WTC11 (cell line): ENCODE data around the gene TMPRSS12. TPM values are rescaled to one million over a fixed set of nuclear protein-coding genes. Genes with fewer than 3 reads are reported as not detected.

Experiments used
- ATAC-seq: fragments of 200-7000 bp; cut with Tn5 transposase; 2 replicates; pipeline ENCODE4 v1.10.0; 2021; ENCODE audit warnings: mild to moderate bottlenecking, moderate library complexity
- CTCF ChIA-PET: fragments of 300-600 bp; sonication (Branson Sonifier 250); formaldehyde crosslinking; loops from one replicate; lab custom pipeline; 2021; ENCODE audit warnings: antibody characterized with exemption; lab: Charles Lee
- POLR2A ChIA-PET: fragments of 350-600 bp; sonication (Branson Sonifier 250); formaldehyde crosslinking; loops from one replicate; lab custom pipeline; 2021; ENCODE audit warnings: antibody characterized with exemption; lab: Charles Lee
- DNase-seq: peaks from one replicate; pipeline ENCODE4 v3.0.0; 2021; ENCODE audit warnings: low spot score
- H3K27ac Mint-ChIP-seq: 2 replicates; pipeline ENCODE4 v1.8.0; 2021; ENCODE audit warnings: mixed read lengths
- H3K27me3 Mint-ChIP-seq: 2 replicates; pipeline ENCODE4 v1.8.0; 2021; ENCODE audit warnings: low read depth, mild to moderate bottlenecking, moderate library complexity, mixed read lengths
- H3K36me3 Mint-ChIP-seq: 2 replicates; pipeline ENCODE4 v1.8.0; 2021; ENCODE audit warnings: mixed read lengths
- H3K4me1 Mint-ChIP-seq: 2 replicates; pipeline ENCODE4 v1.8.0; 2022; ENCODE audit warnings: mixed read lengths
- H3K4me3 Mint-ChIP-seq: 2 replicates; pipeline ENCODE4 v1.8.0; 2021; ENCODE audit warnings: mild to moderate bottlenecking, moderate library complexity, mixed read lengths
- H3K9me3 Mint-ChIP-seq: 2 replicates; pipeline ENCODE4 v1.8.0; 2021; ENCODE audit warnings: mixed read lengths
- ETV6 ChIP-seq: sonication (generic); formaldehyde crosslinking; IDR thresholded peaks from 2 replicates; pipeline ENCODE4 v1.8.1; 2022; ENCODE audit warnings: mild to moderate bottlenecking, missing genetic modification reagents
- IRF2 ChIP-seq: sonication (generic); formaldehyde crosslinking; IDR thresholded peaks from 2 replicates; pipeline ENCODE4 v1.8.0; 2022; ENCODE audit warnings: low read depth, missing genetic modification reagents, borderline replicate concordance
- NR2C2 ChIP-seq: sonication (generic); formaldehyde crosslinking; IDR thresholded peaks from 2 replicates; pipeline ENCODE4 v1.8.0; 2022; ENCODE audit warnings: mild to moderate bottlenecking, missing genetic modification reagents
- NR3C1 ChIP-seq: sonication (generic); formaldehyde crosslinking; conservative IDR thresholded peaks from 2 replicates; pipeline ENCODE4 v1.8.1; 2023; ENCODE audit warnings: low read depth, mild to moderate bottlenecking, missing genetic modification reagents
- PRRX2 ChIP-seq: fragments of 250-450 bp; sonication (Bioruptor Pico); IDR thresholded peaks from 2 replicates; pipeline ENCODE4 v1.8.0; 2021; ENCODE audit warnings: mild to moderate bottlenecking
- RELA ChIP-seq: sonication (generic); formaldehyde crosslinking; IDR thresholded peaks from 2 replicates; pipeline ENCODE4 v1.8.1; 2022; ENCODE audit warnings: missing genetic modification reagents, mild to moderate bottlenecking, borderline replicate concordance
- RORB ChIP-seq: fragments of 250-450 bp; sonication (Bioruptor Pico); IDR thresholded peaks from 2 replicates; pipeline ENCODE4 v1.9.0; 2021; ENCODE audit warnings: mild to moderate bottlenecking
- ZNF423 ChIP-seq: fragments of 250-450 bp; sonication (Bioruptor Pico); IDR thresholded peaks from 2 replicates; pipeline ENCODE4 v2.1.2; 2022; ENCODE audit warnings: mild to moderate bottlenecking, moderate library complexity
- total RNA-seq: library from RNA; stranded (reverse); gene quantifications from 3 replicates; pipeline ENCODE4 v1.2.3, GENCODE V29; 2021
- TF ChIP-seq, protein P1 (sequence below): fragments of 250-450 bp; sonication (Bioruptor Pico); IDR thresholded peaks from 2 replicates; pipeline ENCODE4 v1.9.0; 2021; ENCODE audit warnings: mild to moderate bottlenecking
- TF ChIP-seq, protein P2 (sequence below): sonication (generic); formaldehyde crosslinking; IDR thresholded peaks from 2 replicates; pipeline ENCODE4 v1.8.1; 2022; ENCODE audit warnings: low read depth, missing genetic modification reagents, borderline replicate concordance
- TF ChIP-seq, protein P3 (sequence below): fragments of 250-450 bp; sonication (Bioruptor Pico); conservative IDR thresholded peaks from 2 replicates; pipeline ENCODE4 v1.9.0; 2021; ENCODE audit warnings: mild to moderate bottlenecking
- TF ChIP-seq, protein P4 (sequence below): fragments of 250-450 bp; sonication (Bioruptor Pico); IDR thresholded peaks from 2 replicates; pipeline ENCODE4 v1.8.0; 2021; ENCODE audit warnings: mild to moderate bottlenecking
- TF ChIP-seq, protein P5 (sequence below): sonication (generic); formaldehyde crosslinking; IDR thresholded peaks from 2 replicates; pipeline ENCODE4 v1.8.1; 2022; ENCODE audit warnings: missing genetic modification reagents, borderline replicate concordance
- TF ChIP-seq, protein P6 (sequence below): sonication (generic); formaldehyde crosslinking; IDR thresholded peaks from 2 replicates; pipeline ENCODE4 v1.8.0; 2022; ENCODE audit warnings: mild to moderate bottlenecking, missing genetic modification reagents

The TMPRSS12 gene
- total RNA-seq, 1 experiment from 2014 or later, result not detected

DNA sequence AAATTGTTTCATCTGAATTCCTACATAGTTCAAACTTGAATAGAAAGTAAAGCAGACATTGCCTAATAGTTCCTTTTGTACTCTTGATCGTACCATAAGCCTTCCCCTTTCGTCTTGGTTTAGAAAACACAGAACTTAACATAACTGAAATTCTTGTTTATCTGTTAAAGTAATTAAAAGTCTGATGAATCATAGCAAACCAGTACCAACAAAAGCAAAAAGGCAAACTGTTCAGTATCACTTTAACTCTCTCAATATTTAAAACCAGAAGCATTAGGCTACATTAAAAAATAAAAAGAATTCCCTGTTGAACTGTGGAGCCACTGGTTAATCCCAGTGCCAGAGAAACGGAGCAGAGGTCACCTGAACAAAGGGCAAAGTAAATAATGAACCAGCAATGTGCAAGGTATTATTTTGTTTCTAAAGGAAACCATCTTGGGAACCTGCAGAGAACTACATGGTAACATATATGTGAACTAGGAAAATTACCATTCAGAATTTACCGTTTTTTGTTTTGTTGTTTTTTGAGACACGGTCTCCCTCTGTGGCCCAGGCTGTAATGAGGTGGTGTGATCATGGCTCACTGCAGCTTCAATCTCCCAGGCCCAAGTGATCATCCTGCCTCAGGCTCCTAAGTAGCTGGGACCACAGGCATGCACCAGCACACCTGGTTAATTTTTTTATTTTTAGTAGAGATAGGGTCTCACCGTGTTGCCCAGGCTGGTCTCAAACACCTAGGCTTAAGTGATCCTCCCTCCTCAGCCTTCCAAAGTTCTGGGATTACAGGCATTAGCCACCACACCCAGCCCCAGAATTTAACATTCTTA, 92.5 kb downstream of the TMPRSS12 start:
- peaks cover 4% of the 10 kb centered on the region; the same call in 1 of the 2 replicates for H3K36me3 Mint-ChIP-seq
- CTCF ChIA-PET, result interaction anchor here (0.5 kb wide), 1 partner anchor 15 kb away, joined by 3 read pairs; no protein-coding TSS in a partner anchor
- ATAC-seq, result no peak
- H3K27me3 Mint-ChIP-seq, result no peaks in the 10 kb centered on the region
- H3K27ac Mint-ChIP-seq, result no peak overlapping the region
- DNase-seq, result no peak
- H3K9me3 Mint-ChIP-seq, result no peaks in the 10 kb centered on the region
- H3K4me1 Mint-ChIP-seq, result peaks cover 29% of the 10 kb centered on the region
- TF ChIP-seq, protein P1, sequence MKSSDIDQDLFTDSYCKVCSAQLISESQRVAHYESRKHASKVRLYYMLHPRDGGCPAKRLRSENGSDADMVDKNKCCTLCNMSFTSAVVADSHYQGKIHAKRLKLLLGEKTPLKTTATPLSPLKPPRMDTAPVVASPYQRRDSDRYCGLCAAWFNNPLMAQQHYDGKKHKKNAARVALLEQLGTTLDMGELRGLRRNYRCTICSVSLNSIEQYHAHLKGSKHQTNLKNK (CRISPR knock-in tag), result no peak
- no peak for TF ChIP-seq RELA (CRISPR knock-in tag)
- TF ChIP-seq ZNF423, result no peak
- TF ChIP-seq NR2C2, result no peak
- TF ChIP-seq PRRX2 (CRISPR knock-in tag), result no peak
- no peak for TF ChIP-seq IRF2
- TF ChIP-seq NR3C1 (CRISPR knock-in tag), result no peak
- TF ChIP-seq, all 79 proteins: peak for 0
- no peak overlapping the region for H3K4me3 Mint-ChIP-seq
- POLR2A ChIA-PET, result no interaction called here

DNA sequence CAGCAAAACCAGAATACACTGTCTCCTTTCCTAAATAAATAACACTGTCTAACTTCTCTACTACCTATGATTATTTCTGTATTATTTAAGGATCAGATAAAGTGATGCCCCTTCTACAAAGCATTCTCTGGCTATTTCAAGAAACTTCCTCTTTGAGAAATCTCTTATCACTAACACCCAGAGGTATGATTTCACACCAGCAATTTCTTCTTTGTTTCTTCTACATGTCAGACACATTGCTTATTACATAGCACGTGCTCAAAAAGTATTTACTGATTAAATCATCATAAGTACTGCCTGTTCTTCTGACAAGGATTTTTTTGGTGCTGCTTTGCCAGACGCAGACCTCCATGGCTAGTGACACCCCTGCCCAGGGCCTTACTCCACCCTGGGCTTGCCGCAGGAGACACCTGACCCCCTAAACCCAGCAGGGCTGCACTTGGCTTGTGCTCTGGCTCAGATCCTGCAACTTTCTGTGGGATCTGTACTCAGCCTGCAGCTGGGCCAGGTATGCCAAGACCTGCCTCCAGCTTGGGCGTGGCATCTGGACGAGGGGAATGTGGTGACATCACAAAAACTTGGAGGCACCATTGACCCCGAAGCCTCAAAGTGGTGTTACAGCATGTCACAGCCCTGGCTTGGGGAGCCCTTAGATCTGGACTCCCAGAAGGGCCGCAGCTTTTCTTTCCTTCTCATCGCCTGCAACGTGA, 94.2 kb downstream of the TMPRSS12 start:
- no peak overlapping the region for H3K27ac Mint-ChIP-seq
- H3K4me3 Mint-ChIP-seq, result no peak overlapping the region
- ChIA-PET CTCF (no interaction called here), POLR2A (no interaction called here)
- peaks cover 25% of the 10 kb centered on the region for H3K4me1 Mint-ChIP-seq
- no peaks in the 10 kb centered on the region for H3K36me3 Mint-ChIP-seq
- H3K9me3 Mint-ChIP-seq, result no peaks in the 10 kb centered on the region
- ATAC-seq, result no peak
- TF ChIP-seq RORB (CRISPR knock-in tag) (no peak), ETV6 (CRISPR knock-in tag) (no peak)
- TF ChIP-seq, protein P2, sequence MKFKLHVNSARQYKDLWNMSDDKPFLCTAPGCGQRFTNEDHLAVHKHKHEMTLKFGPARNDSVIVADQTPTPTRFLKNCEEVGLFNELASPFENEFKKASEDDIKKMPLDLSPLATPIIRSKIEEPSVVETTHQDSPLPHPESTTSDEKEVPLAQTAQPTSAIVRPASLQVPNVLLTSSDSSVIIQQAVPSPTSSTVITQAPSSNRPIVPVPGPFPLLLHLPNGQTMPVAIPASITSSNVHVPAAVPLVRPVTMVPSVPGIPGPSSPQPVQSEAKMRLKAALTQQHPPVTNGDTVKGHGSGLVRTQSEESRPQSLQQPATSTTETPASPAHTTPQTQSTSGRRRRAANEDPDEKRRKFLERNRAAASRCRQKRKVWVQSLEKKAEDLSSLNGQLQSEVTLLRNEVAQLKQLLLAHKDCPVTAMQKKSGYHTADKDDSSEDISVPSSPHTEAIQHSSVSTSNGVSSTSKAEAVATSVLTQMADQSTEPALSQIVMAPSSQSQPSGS (CRISPR knock-in tag), result no peak
- TF ChIP-seq, protein P3, sequence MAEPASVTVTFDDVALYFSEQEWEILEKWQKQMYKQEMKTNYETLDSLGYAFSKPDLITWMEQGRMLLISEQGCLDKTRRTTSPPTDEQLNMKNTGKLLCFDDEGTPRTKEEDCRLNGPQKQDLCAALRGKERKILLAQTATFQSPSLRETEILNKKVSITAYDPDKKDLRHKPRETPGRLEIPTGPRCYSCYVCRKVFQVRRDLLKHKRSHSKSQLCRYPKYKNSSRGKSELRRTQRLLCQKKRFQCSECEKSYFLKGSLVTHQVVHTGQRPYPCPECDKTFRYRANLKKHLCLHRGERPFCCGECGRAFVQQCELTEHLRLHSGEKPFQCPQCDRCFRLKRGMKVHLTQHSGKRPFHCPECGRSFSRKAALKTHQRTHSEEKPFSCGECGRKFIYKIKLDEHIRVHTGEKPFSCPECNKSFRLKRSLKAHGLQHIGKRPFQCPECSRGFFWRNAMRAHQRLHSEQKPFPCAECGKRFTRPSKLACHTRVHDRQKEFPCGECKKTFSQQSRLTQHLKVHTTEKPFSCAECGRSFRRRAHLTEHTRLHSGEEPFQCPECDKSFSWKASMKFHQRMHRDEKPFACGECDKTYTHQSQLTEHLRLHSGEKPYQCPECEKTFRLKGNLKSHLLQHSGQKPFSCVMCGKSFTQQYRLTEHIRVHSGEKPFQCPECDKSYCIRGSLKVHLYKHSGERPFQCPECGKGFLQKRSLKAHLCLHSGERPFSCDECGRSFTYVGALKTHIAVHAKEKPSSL (CRISPR knock-in tag), result no peak
- TF ChIP-seq, protein P4, sequence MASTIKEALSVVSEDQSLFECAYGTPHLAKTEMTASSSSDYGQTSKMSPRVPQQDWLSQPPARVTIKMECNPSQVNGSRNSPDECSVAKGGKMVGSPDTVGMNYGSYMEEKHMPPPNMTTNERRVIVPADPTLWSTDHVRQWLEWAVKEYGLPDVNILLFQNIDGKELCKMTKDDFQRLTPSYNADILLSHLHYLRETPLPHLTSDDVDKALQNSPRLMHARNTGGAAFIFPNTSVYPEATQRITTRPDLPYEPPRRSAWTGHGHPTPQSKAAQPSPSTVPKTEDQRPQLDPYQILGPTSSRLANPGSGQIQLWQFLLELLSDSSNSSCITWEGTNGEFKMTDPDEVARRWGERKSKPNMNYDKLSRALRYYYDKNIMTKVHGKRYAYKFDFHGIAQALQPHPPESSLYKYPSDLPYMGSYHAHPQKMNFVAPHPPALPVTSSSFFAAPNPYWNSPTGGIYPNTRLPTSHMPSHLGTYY, result no peak
- TF ChIP-seq, protein P1 (CRISPR knock-in tag), result no peak
- TF ChIP-seq, protein P5, sequence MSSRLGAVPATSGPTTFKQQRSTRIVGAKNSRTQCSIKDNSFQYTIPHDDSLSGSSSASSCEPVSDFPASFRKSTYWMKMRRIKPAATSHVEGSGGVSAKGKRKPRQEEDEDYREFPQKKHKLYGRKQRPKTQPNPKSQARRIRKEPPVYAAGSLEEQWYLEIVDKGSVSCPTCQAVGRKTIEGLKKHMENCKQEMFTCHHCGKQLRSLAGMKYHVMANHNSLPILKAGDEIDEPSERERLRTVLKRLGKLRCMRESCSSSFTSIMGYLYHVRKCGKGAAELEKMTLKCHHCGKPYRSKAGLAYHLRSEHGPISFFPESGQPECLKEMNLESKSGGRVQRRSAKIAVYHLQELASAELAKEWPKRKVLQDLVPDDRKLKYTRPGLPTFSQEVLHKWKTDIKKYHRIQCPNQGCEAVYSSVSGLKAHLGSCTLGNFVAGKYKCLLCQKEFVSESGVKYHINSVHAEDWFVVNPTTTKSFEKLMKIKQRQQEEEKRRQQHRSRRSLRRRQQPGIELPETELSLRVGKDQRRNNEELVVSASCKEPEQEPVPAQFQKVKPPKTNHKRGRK, result no peak
- TF ChIP-seq, protein P6, sequence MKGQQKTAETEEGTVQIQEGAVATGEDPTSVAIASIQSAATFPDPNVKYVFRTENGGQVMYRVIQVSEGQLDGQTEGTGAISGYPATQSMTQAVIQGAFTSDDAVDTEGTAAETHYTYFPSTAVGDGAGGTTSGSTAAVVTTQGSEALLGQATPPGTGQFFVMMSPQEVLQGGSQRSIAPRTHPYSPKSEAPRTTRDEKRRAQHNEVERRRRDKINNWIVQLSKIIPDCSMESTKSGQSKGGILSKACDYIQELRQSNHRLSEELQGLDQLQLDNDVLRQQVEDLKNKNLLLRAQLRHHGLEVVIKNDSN (CRISPR knock-in tag), result no peak
- no peak for DNase-seq
- H3K27me3 Mint-ChIP-seq, result no peaks in the 10 kb centered on the region

Other genes with a start within 250 kb of the TMPRSS12 start
- gene ATF1, start 78.8 kb upstream of the TMPRSS12 start, total RNA-seq, result 34.6 to 36.6 TPM (median 34.8 TPM) in 3 replicates
- gene HIGD1C, start 109.6 kb downstream of the TMPRSS12 start, total RNA-seq, result not detected in 3 replicates
- gene SLC11A2, start 183.5 kb downstream of the TMPRSS12 start, total RNA-seq, result 48.6 to 58.0 TPM (median 54.6 TPM) in 3 replicates
- gene LETMD1, start 205.4 kb downstream of the TMPRSS12 start, total RNA-seq, result 43.3 to 45.9 TPM (median 45.8 TPM) in 3 replicates
- gene CSRNP2, start 240.7 kb downstream of the TMPRSS12 start, total RNA-seq, result 33.7 to 36.1 TPM (median 34.2 TPM) in 3 replicates